Measurements from ENCODE around the gene CEP85L.

The CEP85L gene

GRCh38 chr6:118659513-118660217, 8.3 kb upstream of the CEP85L start:
- peak in 1 of 4 experiments; percentile 5 for DNase-seq

GRCh38 chr6:118656847-118657451, 5.6 kb upstream of the CEP85L start:
- DNase-seq = no peak

GRCh38 chr6:118652051-118652615, 742 bp upstream of the CEP85L start:
- no peak for DNase-seq

GRCh38 chr6:118650582-118651281, 659 bp downstream of the CEP85L start:
- peak; percentile 18 to 48 (median 39) for DNase-seq

GRCh38 chr6:118649918-118650581, 1.3 kb downstream of the CEP85L start:
- no peak for DNase-seq

GRCh38 chr6:118648866-118649554, 2.4 kb downstream of the CEP85L start:
- DNase-seq = no peak

GRCh38 chr6:118646977-118647376, 4.4 kb downstream of the CEP85L start:
- no peak for DNase-seq

GRCh38 chr6:118645395-118645794, 6.0 kb downstream of the CEP85L start:
- DNase-seq = no peak

GRCh38 chr6:118644007-118644406, 7.4 kb downstream of the CEP85L start:
- DNase-seq = no peak

- no peak for DNase-seq
Observed at GRCh38 chr6:118641042-118641441, 10.3 kb downstream of the CEP85L start.

- DNase-seq = no peak
Observed at GRCh38 chr6:118639054-118639964, 12.1 kb downstream of the CEP85L start.

GRCh38 chr6:118638288-118638687, 13.1 kb downstream of the CEP85L start:
- no peak for DNase-seq

GRCh38 chr6:118635909-118636735, 15.3 kb downstream of the CEP85L start:
- DNase-seq = no peak

- no peak for DNase-seq
Observed at GRCh38 chr6:118632359-118632758, 19.0 kb downstream of the CEP85L start.

- DNase-seq = no peak
Observed at GRCh38 chr6:118630923-118631322, 20.5 kb downstream of the CEP85L start.

- no peak for DNase-seq
Observed at GRCh38 chr6:118630067-118630466, 21.3 kb downstream of the CEP85L start.

GRCh38 chr6:118627724-118628123, 23.7 kb downstream of the CEP85L start:
- DNase-seq = no peak

- no peak for DNase-seq
Observed at GRCh38 chr6:118625833-118626232, 25.6 kb downstream of the CEP85L start.

GRCh38 chr6:118621799-118622470, 29.5 kb downstream of the CEP85L start:
- DNase-seq = no peak

GRCh38 chr6:118620202-118620601, 31.2 kb downstream of the CEP85L start:
- no peak for DNase-seq
